ENCODE measurements around the gene SLC35F3. TPM values are rescaled to one million over a fixed set of nuclear protein-coding genes. Genes with fewer than 3 reads are reported as not detected.
"Not testable (repeated sequence)": the region's sequence is repeated elsewhere in the genome, so short reads cannot be mapped to it uniquely, and the experiment has no call there.

SLC35F3 gene
- total and polyA plus RNA-seq, 2 experiments from 2014 or later: 1.0 to 3.2 TPM

DNA sequence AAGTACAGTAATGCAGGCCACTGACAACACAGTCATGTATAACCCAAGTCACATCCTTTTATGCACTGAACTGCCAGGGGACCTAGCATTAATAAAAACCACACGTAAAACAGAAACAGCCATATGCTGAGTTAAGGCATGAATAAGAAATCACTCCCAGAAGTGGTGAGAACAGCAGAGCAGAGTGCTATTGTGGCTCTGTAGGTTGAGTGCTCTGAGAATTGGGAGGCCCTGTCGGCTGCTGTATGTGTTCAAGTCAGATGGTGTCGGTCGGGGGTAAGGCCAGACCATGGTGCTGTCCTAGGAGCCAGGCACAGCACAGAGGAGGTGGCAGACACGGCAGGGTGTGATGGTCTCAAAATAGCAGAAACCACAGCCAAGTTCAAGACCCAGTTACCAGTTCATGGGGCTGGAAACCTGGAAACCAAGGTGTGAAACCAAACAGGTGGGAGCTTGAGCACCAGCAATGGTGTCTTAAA lies 342.2 kb downstream of the SLC35F3 start (continued):
- TF ChIP-seq, protein P1, sequence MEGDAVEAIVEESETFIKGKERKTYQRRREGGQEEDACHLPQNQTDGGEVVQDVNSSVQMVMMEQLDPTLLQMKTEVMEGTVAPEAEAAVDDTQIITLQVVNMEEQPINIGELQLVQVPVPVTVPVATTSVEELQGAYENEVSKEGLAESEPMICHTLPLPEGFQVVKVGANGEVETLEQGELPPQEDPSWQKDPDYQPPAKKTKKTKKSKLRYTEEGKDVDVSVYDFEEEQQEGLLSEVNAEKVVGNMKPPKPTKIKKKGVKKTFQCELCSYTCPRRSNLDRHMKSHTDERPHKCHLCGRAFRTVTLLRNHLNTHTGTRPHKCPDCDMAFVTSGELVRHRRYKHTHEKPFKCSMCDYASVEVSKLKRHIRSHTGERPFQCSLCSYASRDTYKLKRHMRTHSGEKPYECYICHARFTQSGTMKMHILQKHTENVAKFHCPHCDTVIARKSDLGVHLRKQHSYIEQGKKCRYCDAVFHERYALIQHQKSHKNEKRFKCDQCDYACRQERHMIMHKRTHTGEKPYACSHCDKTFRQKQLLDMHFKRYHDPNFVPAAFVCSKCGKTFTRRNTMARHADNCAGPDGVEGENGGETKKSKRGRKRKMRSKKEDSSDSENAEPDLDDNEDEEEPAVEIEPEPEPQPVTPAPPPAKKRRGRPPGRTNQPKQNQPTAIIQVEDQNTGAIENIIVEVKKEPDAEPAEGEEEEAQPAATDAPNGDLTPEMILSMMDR (conservative IDR thresholded peaks at IDR 0.05; ENCODE audit: low read depth in 2 of 2): no peak
- TF ChIP-seq ZNF114 (CRISPR knock-in tag; IDR thresholded peaks at IDR 0.05): no peak

DNA sequence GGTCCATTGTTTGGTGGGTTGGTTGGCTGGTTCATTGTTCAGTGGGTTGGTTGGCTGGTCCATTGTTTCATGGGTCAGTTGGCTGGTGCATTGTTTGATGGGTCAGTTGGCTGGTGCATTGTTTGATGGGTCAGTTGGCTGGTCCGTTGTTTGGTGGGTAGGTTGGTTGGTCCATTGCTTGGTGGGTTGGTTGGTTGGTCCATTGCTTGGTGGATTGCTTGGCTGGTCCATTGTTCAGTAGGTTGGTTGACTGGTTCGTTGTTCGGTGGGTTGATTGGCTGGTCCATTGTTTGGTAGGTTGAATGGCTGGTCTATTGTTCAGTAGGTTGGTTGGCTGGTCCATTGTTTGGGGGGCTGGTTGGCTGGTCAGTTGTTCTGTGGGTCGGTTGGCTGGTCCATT lies 343.3 kb downstream of the SLC35F3 start:
- H3K36me3 Mint-ChIP-seq (ENCODE audit: low read depth); H3K4me1 ChIP-seq (ENCODE audit: insufficient read depth); H3K36me3 ChIP-seq (ENCODE audit: insufficient read depth); ATAC-seq; H3K4me3 Mint-ChIP-seq; H3K4me2 ChIP-seq; H3K9me2 ChIP-seq (ENCODE audit: insufficient read depth); H3K27ac Mint-ChIP-seq; H3K4me1 Mint-ChIP-seq; H3K27me3 ChIP-seq (ENCODE audit: insufficient read depth); DNase-seq (ENCODE audit: low spot score); H2AFZ ChIP-seq; H4K20me1 ChIP-seq (replicated peaks; ENCODE audit: insufficient read depth); H3K27me3 Mint-ChIP-seq (ENCODE audit: insufficient read depth, low read depth, poor library complexity); H3K79me2 ChIP-seq (replicated peaks; ENCODE audit: insufficient read depth); H3K27ac ChIP-seq (ENCODE audit: low read depth); H3K4me3 ChIP-seq; H3F3A ChIP-seq (replicated peaks; ENCODE audit: low read depth): not testable (repeated sequence)
- H3K9me3 Mint-ChIP-seq: peaks cover 14% of the 10 kb centered on the region

DNA sequence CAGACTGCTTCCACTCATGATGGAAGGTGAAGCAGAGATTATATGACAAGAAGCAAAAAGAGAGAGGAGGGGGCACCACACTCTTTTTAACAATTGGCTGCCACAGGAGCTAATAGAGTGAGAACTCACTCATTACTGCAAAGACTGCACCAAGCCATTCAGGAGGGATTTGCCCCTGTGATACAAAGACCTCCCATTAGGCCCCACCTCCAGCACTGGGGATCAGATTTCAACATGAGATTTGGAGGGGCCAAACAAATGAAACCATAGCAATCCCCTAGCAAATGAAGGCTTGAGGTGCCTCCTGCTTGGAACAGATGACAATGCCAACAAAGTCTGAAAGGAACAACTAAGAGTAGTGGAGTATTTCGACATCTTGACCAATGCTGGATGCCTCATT lies 346.3 kb downstream of the SLC35F3 start:
- Mint-ChIP-seq H3K36me3 (ENCODE audit: low read depth) (peaks cover 7% of the 10 kb centered on the region; the same call in 2 of the 3 replicates), H3K4me1 (peaks cover 10% of the 10 kb centered on the region; the same call in 2 of the 3 replicates), H3K4me3 (no peak overlapping the region), H3K9me3 (peaks cover 14% of the 10 kb centered on the region), H3K27ac (peak overlapping the region; percentile 9; the same call in 1 of the 2 replicates), H3K27me3 (ENCODE audit: insufficient read depth, low read depth, poor library complexity) (peaks cover 9% of the 10 kb centered on the region)
- no peaks in the 10 kb centered on the region for H3K36me3 ChIP-seq (ENCODE audit: insufficient read depth)
- H3K9me2 ChIP-seq (ENCODE audit: insufficient read depth): peaks cover 8% of the 10 kb centered on the region; the same call in 1 of the 2 replicates
- no peaks in the 10 kb centered on the region for H3F3A ChIP-seq (replicated peaks; ENCODE audit: low read depth)
- peaks cover 10% of the 10 kb centered on the region for H3K4me1 ChIP-seq (ENCODE audit: insufficient read depth)
- H4K20me1 ChIP-seq (replicated peaks; ENCODE audit: insufficient read depth): no peaks in the 10 kb centered on the region
- H3K27me3 ChIP-seq (ENCODE audit: insufficient read depth): no peaks in the 10 kb centered on the region
- H3K4me2 ChIP-seq: no peak overlapping the region
- H3K4me3 ChIP-seq: no peak overlapping the region
- no peaks in the 10 kb centered on the region for H3K79me2 ChIP-seq (replicated peaks; ENCODE audit: insufficient read depth)
- H3K27ac ChIP-seq (ENCODE audit: low read depth): no peak overlapping the region
- peak; percentile 73 for DNase-seq (ENCODE audit: low spot score)
- ATAC-seq: peak; percentile 99
- H2AFZ ChIP-seq: no peak overlapping the region
- TF ChIP-seq ZNF114 (CRISPR knock-in tag; IDR thresholded peaks at IDR 0.05): no peak

DNA sequence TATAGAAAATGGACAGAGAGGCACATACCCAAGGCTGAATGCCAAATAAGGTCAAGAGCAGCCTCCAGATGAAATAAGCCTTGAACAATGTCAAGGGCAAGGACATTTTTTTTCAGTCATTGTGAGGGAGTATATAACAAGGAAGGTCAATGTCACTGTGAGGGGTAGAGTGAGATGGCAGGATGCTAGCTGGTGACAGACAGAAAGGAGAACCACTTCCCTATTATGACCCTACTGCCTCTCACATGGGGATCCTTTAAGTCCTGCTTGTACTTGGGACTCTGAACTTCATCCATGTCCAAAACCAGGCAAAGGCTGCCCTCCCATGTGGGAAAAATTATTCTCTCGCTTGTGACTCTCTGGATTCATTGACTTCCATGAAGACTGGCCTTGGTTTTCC lies 349.3 kb downstream of the SLC35F3 start:
- DNase-seq (ENCODE audit: low spot score): no peak
- Mint-ChIP-seq H3K4me1 (peaks cover 10% of the 10 kb centered on the region; the same call in 2 of the 3 replicates), H3K36me3 (ENCODE audit: low read depth) (no peaks in the 10 kb centered on the region)
- TF ChIP-seq POLR2AphosphoS5 (IDR thresholded peaks at IDR 0.05; ENCODE audit: low read depth) (no peak), JUNB (IDR thresholded peaks at IDR 0.05; ENCODE audit: unreplicated experiment) (no peak), CREB1 (CRISPR knock-in tag; IDR thresholded peaks at IDR 0.05; ENCODE audit: low read depth) (no peak)
- TF ChIP-seq, protein P1 (conservative IDR thresholded peaks at IDR 0.05; ENCODE audit: low read depth in 2 of 2): no peak

More for the DNA sequence above, 349.3 kb downstream of the SLC35F3 start:
- H3K79me2 ChIP-seq (replicated peaks; ENCODE audit: insufficient read depth): no peaks in the 10 kb centered on the region
- no peaks in the 10 kb centered on the region for H4K20me1 ChIP-seq (replicated peaks; ENCODE audit: insufficient read depth)
- H3F3A ChIP-seq (replicated peaks; ENCODE audit: low read depth): no peaks in the 10 kb centered on the region
- no peaks in the 10 kb centered on the region for H3K27me3 ChIP-seq (ENCODE audit: insufficient read depth)
- Mint-ChIP-seq H3K27me3 (ENCODE audit: insufficient read depth, low read depth, poor library complexity) (peaks cover 5% of the 10 kb centered on the region), H3K9me3 (no peaks in the 10 kb centered on the region; the same call in 2 of the 3 replicates), H3K27ac (no peak overlapping the region), H3K4me3 (no peak overlapping the region)
- H3K4me3 ChIP-seq: no peak overlapping the region
- H3K4me1 ChIP-seq (ENCODE audit: insufficient read depth): peaks cover 10% of the 10 kb centered on the region
- H3K4me2 ChIP-seq: no peak overlapping the region
- no peak overlapping the region for H2AFZ ChIP-seq
- H3K27ac ChIP-seq (ENCODE audit: low read depth): no peak overlapping the region
- peaks cover 8% of the 10 kb centered on the region; the same call in 1 of the 2 replicates for H3K9me2 ChIP-seq (ENCODE audit: insufficient read depth)
- no peak for ATAC-seq
- no peaks in the 10 kb centered on the region for H3K36me3 ChIP-seq (ENCODE audit: insufficient read depth)
